Suppressor macrophage treated with lipopolysaccharide for 4 hours (primary cell): ENCODE data around the gene POU2F1.
"Not testable (repeated sequence)": the region's sequence is repeated elsewhere in the genome, so short reads cannot be mapped to it uniquely, and the experiment has no call there.

ENCODE experiments used
- DNase-seq: peaks from one replicate; pipeline ENCODE4 v3.0.0-alpha.2; 2020

POU2F1 gene

DNA sequence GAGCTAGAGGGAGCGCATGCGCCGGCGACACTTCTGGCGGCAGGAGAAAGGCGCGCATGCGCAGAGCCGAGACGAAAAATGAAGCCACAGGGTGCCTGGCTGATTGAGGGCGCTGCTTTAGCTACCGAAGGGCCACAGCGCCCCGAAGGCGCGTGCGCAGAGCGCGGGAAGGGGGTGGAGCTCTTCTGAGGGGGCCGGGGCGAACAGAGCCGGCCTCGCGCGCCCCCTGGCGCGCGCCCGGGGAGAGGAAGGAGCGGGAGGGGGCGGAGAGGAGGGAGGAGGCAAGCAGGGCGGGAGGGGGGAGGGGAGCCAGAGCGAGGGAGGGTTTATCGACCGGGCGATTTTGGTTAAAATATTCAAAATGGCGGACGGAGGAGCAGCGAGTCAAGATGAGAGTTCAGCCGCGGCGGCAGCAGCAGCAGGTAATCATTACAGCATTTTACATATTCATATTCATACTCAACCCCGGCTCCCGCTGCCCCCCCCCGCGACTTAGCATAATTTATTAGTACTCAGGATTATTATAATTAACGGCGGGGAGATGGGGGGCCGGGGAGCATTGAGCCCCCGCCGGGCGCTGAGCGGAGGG is at the start of gene POU2F1:
Gene POU2F1, plus strand, starts transcription at position 350 of the 589 bp plus-strand sequence. Its CDS starts 12 bp downstream, at position 362.
- DNase-seq, result peak; percentile 100

DNA sequence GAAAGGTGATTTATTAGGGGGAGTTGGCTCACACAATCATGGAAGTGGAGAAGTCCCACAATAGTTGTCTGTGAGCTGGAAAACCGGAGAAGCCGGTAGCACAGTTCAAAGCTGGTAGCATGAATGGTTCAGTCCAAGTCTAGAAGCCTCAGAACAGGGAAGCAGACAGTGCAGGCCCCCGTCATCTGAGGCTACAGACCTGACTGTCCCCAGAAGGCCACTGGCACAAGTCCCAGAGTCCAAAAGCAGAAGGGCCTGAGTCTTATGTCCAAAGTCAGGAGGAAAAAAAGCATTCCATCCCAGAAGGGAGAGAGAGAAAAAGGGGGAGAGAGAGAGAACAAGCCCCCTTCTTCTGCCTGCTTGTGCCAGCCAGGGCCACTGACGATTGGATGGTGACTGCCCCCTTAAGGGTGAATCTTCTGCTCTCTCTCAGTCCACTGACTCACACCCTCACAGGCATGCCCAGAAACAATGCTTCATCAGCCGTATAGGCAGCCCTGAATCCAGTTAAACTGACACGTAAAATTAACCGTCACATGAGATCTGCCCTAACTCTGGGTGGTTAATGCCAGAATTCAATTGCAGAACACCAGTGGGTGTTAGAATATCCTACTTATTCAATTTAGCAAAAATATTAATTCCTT is 49.3 kb upstream of the POU2F1 start:
- no peak for DNase-seq

- no peak for DNase-seq
Observed at GRCh38 chr1:167173516-167174184, 47.0 kb upstream of the POU2F1 start.

DNA sequence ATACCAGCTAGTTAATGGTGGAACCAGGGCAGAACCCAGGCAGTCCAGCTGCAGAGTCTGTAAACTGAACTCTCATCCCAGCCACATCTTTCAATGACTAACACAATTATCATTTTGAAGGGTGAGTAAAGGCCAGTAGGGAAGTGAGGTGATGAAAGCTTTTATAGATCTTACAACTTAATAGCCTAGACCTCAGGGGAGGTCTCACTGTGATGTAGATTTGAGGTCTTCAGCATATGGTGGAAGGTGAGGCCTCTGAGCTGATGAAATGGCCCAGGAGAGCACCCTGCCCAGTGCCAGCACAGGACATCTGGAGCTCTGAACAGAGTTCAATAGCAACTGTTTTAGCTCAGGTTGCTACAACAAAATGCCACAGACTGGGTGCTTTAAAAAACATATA is 44.8 kb upstream of the POU2F1 start:
- no peak for DNase-seq

DNA sequence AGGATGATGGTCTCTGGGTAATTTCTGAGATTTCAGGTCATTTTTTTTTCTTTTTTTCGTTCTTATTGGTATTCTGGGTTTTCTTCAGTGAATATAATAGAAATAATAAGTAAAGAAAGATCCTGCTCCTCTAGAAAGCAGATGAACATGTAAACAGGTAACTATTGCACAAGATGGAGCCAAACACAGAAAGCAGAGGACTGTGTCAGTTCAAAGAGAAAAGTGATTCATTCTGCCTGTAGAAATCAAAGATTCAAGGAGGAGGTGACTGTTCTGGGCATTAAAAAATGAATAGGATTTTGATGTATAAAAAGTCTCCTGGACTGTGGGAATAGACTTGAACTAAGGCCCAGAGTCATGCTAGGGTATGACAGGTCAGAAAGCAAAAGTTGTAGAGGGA is 41.9 kb upstream of the POU2F1 start:
- DNase-seq, result no peak

DNA sequence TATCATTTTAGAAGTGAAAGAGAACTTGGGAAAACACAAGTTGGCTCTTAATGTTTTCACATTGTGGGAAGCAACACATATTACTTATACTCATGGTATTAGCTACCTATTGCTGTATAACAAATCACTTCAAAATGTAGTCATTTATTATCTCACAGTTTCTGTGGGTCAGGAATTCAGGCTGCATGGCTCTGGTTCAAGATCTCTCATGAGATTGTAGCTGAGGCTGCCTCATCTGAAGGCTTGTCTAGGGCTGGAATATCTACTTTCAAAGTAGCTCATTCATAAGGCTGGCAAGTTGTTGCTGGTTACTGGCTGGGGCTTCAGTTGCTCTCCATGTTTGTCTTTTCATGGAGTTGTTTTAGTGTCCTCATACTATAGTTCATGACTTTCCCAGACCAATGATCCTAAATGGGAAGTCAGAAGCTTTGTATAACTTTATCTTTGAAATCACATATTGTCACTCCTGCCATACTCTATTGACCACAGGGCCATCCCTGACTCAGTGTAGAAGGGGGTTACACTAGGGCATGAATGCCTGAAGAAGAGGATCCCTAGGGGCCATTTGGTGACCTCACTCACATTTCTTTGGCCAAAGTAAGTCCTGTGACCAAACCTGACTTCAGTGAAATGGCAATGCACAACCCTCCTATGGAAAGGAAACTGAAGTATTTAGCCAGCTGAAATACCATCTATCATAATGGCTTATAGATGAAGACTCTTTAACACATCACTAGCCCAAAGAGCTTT is 37.9 kb upstream of the POU2F1 start:
- no peak for DNase-seq

DNA sequence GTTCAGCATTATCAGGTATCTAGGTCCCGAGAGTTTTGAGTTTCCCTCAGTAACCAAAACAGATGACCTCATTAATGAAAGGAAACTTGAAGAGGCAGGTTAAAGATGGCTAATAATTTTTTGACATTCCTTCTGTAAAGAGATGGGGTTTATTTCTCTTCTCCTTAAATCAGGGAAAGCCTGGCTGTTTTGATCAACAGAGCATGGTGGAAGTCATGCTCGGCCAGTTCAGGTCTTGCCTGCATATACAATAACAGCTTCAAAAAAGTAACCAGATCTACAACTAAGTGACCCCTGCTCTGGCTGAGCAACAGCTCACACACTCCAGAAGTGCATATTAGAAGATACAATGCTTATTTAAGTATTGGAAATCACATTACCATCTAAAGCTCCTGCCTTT is 36.6 kb upstream of the POU2F1 start:
- DNase-seq, result no peak

- DNase-seq, result no peak
Observed at GRCh38 chr1:167185062-167185461, 35.6 kb upstream of the POU2F1 start.

DNA sequence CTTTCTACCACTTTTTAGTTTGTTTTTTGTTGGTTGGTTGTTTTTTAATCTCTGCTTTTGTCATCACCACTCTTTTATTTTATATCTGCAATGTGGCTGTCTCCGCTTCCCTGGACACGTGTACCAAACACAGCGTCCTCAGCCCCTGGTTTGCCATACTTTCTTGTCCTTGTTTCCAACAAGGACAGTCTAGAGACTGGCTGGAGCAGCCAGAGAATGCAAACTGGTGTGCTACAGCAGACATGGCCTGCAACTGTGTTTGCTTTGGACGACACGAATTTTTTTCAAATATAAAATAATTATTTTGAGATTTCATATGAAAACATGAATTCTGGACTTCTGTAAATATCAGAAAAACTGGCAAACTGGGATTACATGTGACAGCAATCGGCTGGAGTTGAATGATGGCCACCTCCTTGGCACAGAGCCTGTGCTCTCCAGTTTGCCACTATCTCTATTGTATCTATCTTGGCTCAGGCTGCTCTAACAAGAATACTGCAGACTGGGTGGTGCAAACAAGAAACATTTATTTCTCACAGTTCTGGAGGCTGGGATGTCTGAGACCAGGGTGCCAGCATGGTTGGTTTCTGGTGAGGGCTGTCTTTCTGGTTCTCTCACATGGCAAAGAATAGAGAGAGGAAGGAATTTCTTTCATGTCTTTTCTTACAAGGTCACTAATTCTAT is 34.6 kb upstream of the POU2F1 start:
- DNase-seq, result no peak

DNA sequence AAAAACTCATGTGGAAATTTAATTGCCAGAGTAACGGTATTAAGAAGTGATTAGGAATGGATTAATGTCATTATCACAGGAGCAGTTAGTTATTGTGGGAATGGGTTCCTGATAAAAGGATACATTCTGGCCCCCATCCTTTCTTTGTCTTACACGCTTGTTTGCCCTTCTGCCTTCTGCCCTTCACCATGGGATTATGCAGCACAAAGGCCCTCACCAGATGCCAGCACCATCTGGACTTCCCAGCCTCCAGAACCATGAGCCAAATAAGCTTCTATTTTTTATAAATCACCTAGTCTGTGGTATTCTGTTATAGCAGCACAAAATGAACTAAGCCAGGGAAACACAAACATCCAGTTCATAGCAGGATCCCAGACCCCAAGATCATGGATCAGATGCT is 33.9 kb upstream of the POU2F1 start:
- DNase-seq, result no peak

GRCh38 chr1:167190747-167191237 is 29.9 kb upstream of the POU2F1 start:
- DNase-seq, result no peak

- DNase-seq, result no peak
Observed at GRCh38 chr1:167191958-167192357, 28.7 kb upstream of the POU2F1 start.

DNA sequence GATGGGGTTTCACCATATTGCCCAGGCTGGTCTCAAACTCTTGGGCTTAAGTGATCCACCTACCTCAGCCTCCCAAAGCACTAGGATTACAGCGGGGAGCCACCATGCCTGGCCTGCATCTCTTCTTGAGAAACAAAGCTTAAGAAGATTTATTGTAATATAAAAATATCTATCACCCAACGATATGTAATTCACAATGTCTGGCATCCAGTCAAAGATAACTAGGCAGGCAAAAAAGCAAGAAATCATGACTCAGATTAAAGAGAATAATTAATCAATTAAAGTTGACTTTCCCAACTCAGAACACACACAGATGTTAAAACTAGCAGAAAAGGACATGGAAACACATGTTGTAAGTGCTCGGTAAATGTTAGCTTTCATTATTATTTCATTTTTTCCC is 26.5 kb upstream of the POU2F1 start:
- no peak for DNase-seq

DNA sequence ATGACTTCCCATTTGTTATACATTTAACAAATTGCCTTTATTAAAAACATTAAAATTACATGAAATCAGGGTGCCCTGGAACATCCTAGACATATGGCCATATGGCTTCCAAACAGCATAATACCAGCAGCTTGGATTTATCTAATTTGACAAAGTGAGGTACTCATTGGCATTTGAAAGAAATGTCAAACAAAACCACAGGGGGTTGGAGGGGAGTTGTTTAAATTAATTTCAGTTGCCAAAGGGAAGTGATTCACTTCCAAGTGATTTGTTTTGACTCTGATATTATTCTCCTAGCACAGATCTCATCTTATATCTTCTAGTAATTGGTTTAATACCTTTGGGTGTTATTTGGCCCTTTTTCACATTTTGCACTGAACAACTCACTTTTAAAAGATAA is 24.5 kb upstream of the POU2F1 start:
- no peak for DNase-seq

- no peak for DNase-seq
Observed at GRCh38 chr1:167197236-167197635, 23.4 kb upstream of the POU2F1 start.

DNA sequence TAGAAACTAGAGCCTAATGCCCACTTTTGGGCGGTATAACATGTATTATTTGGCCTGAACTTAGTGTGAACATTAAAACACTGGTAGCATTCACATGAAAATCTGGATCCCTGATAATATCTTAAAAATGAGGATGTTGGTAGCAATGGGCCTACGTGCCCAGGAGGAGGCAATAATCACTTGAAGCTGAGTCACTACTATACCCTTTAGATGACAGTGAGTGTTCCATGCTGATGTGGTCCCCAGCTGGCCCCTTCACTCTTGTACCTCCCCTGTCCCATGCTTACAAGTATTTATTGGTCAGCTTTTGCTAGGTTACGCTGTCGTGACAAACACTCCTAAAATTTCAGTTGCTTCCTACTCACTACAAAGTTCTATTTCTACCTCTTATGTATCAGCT is 23.0 kb upstream of the POU2F1 start:
- DNase-seq, result peak; percentile 31

- DNase-seq, result no peak
Observed at GRCh38 chr1:167198518-167199133, 22.1 kb upstream of the POU2F1 start.

DNA sequence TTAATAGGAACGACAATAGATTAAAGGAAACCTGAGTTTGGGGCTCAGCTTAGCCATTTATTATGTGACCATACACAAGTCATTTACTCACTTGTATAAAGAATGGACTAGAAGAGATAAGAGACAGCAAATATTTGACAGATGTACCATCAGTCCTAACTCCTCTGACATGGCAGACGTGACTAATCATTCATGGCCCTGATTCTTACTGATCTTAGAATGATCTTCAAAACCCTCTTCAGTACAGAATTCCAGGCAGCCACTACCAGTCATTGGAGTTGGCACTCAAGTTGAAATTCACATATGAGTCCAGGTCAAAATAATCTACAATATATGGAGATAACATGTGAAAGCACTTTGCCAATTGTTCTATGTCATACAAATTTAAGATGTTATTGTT is 21.0 kb upstream of the POU2F1 start:
- no peak for DNase-seq

DNA sequence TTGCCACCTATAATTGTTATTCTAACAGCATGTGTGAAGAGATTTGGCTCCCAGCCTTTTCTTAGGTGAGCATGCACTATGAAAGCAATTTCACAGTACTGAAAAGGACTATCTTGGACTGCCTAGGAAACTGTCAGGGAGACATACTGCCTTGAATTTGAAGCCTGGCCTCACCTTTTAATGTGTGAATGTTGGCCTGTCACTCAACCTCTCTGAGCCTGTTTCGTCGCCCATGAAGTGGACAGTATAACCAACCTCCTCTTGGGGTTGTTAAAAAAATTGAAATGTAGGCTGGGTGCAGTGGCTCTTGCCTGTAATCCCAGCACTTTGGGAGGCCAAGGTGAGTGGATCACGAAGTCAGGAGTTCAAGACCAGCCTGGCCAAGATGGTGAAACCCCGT is 20.4 kb upstream of the POU2F1 start:
- no peak for DNase-seq

DNA sequence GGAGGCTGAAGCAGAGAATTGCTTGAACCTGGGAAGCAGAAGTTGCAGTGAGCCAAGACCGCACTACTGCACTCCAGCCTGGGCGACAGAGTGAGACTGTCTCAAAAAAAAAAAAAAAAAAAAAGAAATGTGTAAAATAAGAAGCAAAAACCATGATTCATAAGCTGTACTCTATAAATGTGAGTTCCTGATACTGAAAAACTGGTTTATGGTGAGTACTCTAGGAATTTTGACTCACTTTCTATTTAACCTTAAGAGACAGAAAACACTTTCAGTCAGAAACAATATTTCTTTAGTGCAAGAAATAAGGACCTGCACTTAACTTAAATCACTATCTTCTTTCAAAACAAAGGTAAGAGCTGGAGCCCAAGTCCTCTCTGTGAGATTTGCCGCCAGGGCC is 19.9 kb upstream of the POU2F1 start:
- DNase-seq, result no peak

- no peak for DNase-seq
Observed at GRCh38 chr1:167202049-167202448, 18.6 kb upstream of the POU2F1 start.

- not testable (repeated sequence) for DNase-seq
Observed at GRCh38 chr1:167205306-167206050, 15.2 kb upstream of the POU2F1 start.
